Smooth muscle cell of bladder (primary cell): ENCODE data around the gene ABI1. TPM values are rescaled to one million over a fixed set of nuclear protein-coding genes. Genes with fewer than 3 reads are reported as not detected.

Experiments used
- total RNA-seq: library from RNA; depleted of rRNA; stranded (reverse); fragments of >200 nt; gene quantifications from 2 replicates; pipeline ENCODE4 v1.2.3, GENCODE V29; 2014

The ABI1 gene
- 21.7 and 21.9 TPM in 2 replicates for total RNA-seq

DNA sequence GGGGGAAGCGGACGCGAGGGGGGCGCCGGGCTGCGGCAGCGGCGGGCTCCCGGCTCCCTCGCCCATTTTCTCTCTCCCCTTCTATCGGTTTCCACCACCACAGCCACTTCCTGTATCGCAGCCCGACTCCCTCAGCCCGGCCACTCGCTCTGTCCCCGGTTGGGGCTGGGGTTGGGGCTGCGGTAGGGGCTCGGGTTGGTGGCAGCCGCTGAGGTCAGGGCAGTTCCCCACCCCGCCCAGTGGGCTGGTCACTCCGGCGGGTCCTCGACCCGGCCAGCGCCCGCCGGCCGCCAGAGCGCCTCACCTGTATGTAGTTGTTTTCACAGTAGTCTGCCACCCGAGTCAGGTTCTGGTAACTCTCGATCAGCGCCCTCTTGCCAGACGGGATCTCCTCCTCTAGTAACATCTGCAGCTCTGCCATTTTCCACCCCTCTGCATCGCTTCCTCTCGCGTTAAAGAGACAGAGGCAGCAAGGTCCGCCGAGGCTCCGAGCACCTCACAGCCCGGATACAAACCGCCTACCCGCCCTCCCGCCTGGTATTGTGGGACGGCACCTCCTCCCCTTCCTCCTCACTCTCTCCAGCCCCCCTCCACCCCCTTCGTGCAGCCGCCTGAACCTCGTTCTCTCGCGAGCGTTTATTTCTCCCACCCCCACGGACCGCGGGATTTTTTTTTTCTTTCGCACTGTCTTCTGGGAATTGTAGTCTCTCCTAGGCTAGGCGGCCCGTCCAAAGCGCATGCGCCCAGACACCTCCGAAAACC is at the start of gene ABI1:
Gene ABI1, minus strand, starts transcription at position 516 of the 762 bp plus-strand sequence. Its CDS starts 95 bp downstream, at position 421.

DNA sequence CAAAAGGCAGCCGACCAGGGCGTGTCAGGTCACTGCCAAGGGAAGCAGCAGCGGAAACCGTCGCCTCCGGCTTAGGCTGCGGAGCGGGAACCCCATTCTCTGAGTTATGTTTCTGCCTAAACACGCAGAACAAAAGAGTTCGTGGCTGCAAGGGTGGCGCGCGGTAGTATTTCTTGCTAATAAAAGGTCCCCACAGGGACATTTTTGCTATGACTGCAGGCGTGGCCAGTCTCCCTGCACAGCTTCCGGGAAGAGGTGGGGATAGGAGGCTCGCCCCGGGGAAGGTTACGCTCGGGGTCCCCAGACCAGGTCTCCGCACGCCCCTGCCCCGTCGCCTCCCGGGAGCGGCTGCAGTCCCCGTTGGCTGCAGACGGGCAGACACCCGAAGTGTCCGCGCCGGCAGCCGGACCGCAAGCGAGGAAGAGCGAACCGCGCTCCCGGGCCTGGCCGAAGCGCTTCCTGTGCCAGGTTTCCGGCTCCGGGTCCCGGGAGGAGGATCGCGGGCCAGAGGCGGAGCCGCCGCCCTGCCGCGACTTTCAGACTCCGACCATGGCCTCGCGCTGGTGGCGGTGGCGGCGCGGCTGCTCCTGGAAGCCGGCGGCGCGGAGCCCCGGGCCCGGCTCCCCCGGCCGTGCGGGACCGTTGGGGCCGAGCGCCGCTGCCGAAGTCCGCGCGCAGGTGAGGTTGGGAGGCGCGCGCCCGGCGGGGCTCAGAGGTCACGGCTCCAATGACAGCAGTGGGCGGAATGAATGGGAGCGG is 163.4 kb downstream of the ABI1 start, which contains the start of gene PDSS1:
Gene PDSS1, plus strand, starts transcription at position 539 of the 759 bp plus-strand sequence. Its CDS starts 11 bp downstream, at position 550.

Other genes with a start within 250 kb of the ABI1 start
- 3.7 and 3.9 TPM in 2 replicates for gene PDSS1, start 163.3 kb downstream of the ABI1 start, total RNA-seq
- 8.5 and 8.7 TPM in 2 replicates for gene ANKRD26, start 239.5 kb upstream of the ABI1 start, total RNA-seq